ENCODE data around the gene GPC1.

The GPC1 gene

GRCh38 chr2:240507778-240508251, 72.4 kb downstream of the GPC1 start:
- TF ChIP-seq GATA1 (IDR thresholded peaks at IDR 0.05; ENCODE audit: low read depth, low read length) (no peak), POLR2A (IDR thresholded peaks at IDR 0.05; ENCODE audit: low read length) (no peak)
- DNase-seq: no peak

GRCh38 chr2:240508832-240509545, 73.5 kb downstream of the GPC1 start:
- DNase-seq: no peak
- TF ChIP-seq POLR2A (IDR thresholded peaks at IDR 0.05; ENCODE audit: low read length) (no peak), GATA1 (IDR thresholded peaks at IDR 0.05; ENCODE audit: low read depth, low read length) (no peak)

GRCh38 chr2:240509667-240510512, 74.4 kb downstream of the GPC1 start:
- DNase-seq: no peak

GRCh38 chr2:240510513-240511210, 75.2 kb downstream of the GPC1 start:
- DNase-seq: no peak
- TF ChIP-seq POLR2A (IDR thresholded peaks at IDR 0.05; ENCODE audit: low read length) (no peak), GATA1 (IDR thresholded peaks at IDR 0.05; ENCODE audit: low read depth, low read length) (no peak)

More at GRCh38 chr2:240509667-240510512, 74.4 kb downstream of the GPC1 start:
- TF ChIP-seq GATA1 (IDR thresholded peaks at IDR 0.05; ENCODE audit: low read depth, low read length): no peak
- no peak for TF ChIP-seq POLR2A (IDR thresholded peaks at IDR 0.05; ENCODE audit: low read length)

- peak in 1 of 2 experiments; percentile 8 for DNase-seq
- TF ChIP-seq POLR2A (IDR thresholded peaks at IDR 0.05; ENCODE audit: low read length) (no peak), GATA1 (IDR thresholded peaks at IDR 0.05; ENCODE audit: low read depth, low read length) (no peak)
Observed at GRCh38 chr2:240511351-240512108, 76.1 kb downstream of the GPC1 start.

- DNase-seq: no peak
- no peak for TF ChIP-seq POLR2A (IDR thresholded peaks at IDR 0.05; ENCODE audit: low read length)
- no peak for TF ChIP-seq GATA1 (IDR thresholded peaks at IDR 0.05; ENCODE audit: low read depth, low read length)
Observed at GRCh38 chr2:240512109-240512485, 76.6 kb downstream of the GPC1 start.

GRCh38 chr2:240512666-240513535, 77.4 kb downstream of the GPC1 start:
- no peak for DNase-seq
- TF ChIP-seq POLR2A (IDR thresholded peaks at IDR 0.05; ENCODE audit: low read length) (no peak), GATA1 (IDR thresholded peaks at IDR 0.05; ENCODE audit: low read depth, low read length) (no peak)

GRCh38 chr2:240513549-240514287, 78.3 kb downstream of the GPC1 start:
- TF ChIP-seq POLR2A (IDR thresholded peaks at IDR 0.05; ENCODE audit: low read length): no peak
- TF ChIP-seq GATA1 (IDR thresholded peaks at IDR 0.05; ENCODE audit: low read depth, low read length): no peak
- DNase-seq: peak; percentile 80 to 89

- TF ChIP-seq POLR2A (IDR thresholded peaks at IDR 0.05; ENCODE audit: low read length) (no peak), GATA1 (IDR thresholded peaks at IDR 0.05; ENCODE audit: low read depth, low read length) (no peak)
- DNase-seq: no peak
Observed at GRCh38 chr2:240514631-240515030, 79.2 kb downstream of the GPC1 start.

GRCh38 chr2:240517342-240517741, 81.9 kb downstream of the GPC1 start:
- TF ChIP-seq POLR2A (IDR thresholded peaks at IDR 0.05; ENCODE audit: low read length): no peak
- TF ChIP-seq GATA1 (IDR thresholded peaks at IDR 0.05; ENCODE audit: low read depth, low read length): no peak
- DNase-seq: no peak

All from erythroblast (primary cell).